H54 (cell line): ENCODE data around the gene MRPL37.
"Not testable (repeated sequence)": the region's sequence is repeated elsewhere in the genome, so short reads cannot be mapped to it uniquely, and the experiment has no call there.

Experiments used
- DNase-seq: peaks from one replicate; pipeline ENCODE4 v3.0.0; 2011; ENCODE audit warnings: low spot score, mixed read lengths; ENCODE audit not compliant: insufficient read length
- FAIRE-seq: peaks from 3 replicates; lab custom pipeline; 2011; peaks lifted over from hg19 to GRCh38; lab: Jason Lieb, UNC
- POLR2A ChIP-seq: IDR thresholded peaks from 2 replicates; pipeline ENCODE4 v1.6.1; 2011; ENCODE audit warnings: low read depth, mild to moderate bottlenecking, low read length

Gene MRPL37

DNA sequence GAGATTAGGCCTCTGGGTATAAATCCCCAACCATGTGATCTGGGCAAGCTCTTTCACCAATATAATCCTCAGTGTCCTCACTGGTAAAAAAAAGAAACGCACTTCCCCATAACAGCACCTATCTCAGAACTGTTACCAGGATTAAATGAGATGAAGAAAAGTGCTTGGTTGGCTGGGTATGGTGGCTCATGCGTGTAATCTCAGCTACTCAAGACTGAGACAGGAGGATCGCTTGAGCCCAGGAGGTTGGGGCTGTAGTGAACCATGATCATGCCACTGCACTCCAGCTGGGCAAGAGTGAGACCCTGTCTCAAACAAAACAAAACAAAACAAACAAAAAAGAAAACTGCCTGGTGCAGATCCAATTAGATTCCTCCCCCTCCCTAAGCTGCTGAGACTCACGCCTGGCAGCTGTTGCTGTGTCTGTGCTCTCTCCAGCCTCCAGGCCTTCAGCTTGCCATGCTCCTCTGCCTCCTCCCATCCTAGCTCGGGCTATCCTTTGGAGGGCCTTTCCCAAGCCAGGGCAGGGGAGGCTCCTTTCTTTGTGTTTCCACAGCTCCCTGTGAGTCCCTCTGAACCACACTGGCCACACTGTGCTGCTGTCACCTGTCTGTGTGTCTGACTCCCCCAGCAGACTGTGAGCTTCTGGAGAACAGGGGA is 19.1 kb upstream of the MRPL37 start:
- DNase-seq (no peak), FAIRE-seq (no peak)
- TF ChIP-seq POLR2A: no peak

DNA sequence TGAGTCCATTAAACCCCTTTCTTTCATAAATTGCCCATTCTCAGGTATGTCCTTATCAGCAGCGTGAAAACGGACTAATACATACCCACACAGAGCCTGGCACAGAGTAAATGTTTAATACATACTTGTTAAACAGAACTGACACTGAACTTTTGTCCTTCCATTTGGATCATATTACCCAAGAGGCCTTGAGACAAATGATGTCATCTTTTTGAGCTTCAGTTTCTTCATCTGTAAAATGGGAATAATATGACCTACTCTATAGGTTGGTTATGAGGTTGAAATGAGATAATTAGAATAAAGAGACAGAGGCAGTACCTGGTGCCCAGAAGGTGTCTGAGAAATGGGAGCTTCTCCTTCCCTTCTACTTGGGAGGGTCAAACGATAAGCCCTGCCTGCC is 13.9 kb upstream of the MRPL37 start:
- no peak for DNase-seq
- no peak for FAIRE-seq
- no peak for TF ChIP-seq POLR2A

DNA sequence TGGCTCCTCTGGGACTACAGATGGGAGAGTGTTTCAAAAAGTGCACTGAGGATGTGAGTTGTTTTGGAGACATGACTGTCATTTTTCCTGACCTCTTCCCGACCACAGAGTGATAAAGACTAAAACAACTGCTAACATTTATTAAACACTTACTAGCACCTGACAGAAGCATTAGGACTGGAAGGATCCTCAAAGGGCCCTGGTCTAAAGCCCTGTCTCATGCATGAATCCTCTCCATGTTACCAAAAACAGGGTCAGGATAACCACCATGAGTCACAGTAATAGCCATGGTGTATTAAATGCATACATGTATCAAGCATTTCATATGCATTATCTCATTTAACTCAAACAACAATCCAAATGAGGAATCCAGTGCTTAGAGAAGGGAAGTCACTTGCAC is 11.7 kb upstream of the MRPL37 start:
- TF ChIP-seq POLR2A: no peak
- FAIRE-seq (no peak), DNase-seq (no peak)

DNA sequence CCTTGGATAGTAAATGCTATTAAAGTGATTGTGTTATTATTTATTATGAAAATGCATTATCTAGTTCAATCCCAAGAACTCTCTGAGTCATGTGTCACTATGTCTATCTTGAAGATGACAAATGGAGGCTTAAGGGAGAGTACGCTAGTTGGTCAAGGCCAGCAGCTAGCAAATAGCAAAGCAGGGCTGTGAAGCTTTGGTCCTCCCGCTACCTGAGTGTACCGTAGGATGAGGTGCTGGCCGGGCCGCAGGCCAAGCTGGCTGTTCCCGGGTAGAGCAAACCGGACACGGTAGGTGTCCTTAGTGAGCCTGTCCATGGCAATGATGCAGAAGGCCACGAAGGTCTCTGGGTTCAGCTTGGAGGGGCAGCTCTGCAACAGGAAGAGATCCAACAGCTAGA is 9.4 kb upstream of the MRPL37 start:
- no peak for DNase-seq
- TF ChIP-seq POLR2A: no peak
- no peak for FAIRE-seq

DNA sequence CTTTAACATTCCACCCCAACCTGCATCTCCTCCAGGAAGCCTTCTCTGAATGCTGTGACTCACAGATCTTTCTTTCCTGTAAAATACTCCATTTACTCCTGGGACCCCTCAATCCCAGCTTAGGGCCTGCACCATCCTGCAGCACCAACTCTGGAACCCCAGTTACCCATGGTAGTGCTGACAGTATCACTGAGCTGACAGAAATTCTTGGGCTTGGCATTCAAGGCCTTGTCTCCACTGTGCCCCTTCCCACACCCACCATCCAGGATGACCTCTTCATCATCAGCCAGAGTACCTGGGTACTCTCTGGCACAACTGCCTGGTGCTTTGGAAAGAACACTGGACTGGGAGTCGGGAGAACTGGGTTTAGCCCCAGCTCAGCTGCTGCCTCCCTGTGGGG is 8.4 kb upstream of the MRPL37 start:
- DNase-seq: no peak
- no peak for FAIRE-seq
- no peak for TF ChIP-seq POLR2A

DNA sequence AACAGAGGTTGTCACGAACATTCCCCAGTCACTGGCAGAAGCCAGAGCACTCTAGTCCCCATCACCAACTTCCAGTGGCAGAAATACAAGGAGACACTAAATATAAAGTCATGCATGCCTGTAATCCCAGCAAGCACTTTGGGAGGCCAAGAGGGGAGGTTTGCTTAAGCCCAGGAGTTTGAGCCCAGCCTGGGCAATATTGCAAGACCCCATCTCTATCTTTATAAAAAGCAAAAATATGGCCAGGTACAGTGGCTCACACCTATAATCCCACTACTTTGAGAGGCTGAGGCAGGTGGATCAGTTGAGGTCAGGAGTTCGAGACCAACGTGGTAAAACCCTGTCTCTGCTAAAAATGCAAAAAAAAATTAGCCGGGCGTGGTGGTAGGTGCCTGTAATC is 6.5 kb upstream of the MRPL37 start:
- FAIRE-seq: no peak
- DNase-seq: no peak
- TF ChIP-seq POLR2A: no peak

DNA sequence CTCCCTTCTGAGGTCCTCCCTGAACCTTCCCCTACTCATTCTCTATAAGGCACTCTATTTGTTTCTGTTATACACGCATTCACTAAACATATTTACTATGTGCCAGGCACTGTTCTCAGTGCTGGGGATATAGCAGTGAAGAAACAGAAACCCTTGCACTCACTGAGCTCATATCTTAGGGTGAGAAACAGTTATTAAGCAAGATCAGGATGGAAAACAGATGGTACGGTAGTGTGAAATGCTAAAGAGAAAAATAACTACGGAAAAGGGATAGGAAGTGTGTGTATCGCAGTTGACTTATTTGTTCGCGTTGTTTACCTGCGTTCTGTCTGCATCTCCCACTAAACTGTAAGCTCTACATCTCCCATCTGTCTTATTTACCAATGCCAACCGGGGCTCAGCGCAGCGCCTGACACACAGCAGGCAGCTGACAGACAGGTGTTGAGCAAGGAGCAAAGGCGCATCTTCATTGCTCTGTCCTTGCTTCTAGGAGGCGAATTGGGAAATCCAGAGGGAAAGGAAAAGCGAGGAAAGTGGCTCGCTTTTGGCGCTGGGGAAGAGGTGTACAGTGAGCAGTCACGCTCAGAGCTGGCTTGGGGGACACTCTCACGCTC is 709 bp upstream of the MRPL37 start:
- FAIRE-seq (no peak), DNase-seq (no peak)
- TF ChIP-seq POLR2A: no peak

DNA sequence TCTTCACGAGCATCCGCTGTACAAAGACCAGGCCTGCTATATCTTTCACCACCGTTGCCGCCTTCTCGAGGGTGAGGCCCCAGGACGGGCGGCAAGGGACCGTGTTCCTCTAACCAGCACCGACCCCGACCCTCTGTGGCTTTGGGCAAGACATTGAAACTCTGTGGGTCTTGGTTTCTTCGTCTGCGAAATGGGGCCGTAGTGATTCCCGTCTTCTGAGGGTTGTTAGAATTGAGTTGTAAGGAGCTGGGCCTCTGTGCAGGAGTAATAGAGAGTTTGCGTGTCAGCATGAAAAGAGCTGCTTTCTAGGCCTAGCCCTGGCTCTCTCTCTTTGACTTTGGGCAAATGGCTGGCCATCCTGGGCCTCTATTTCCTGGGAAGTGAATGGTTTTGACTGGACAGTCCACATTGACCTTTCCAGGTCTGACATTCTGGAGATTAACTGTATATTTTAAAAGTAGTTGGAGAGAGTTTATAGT is 591 bp downstream of the MRPL37 start:
- TF ChIP-seq POLR2A: no peak
- DNase-seq: no peak
- FAIRE-seq: no peak

DNA sequence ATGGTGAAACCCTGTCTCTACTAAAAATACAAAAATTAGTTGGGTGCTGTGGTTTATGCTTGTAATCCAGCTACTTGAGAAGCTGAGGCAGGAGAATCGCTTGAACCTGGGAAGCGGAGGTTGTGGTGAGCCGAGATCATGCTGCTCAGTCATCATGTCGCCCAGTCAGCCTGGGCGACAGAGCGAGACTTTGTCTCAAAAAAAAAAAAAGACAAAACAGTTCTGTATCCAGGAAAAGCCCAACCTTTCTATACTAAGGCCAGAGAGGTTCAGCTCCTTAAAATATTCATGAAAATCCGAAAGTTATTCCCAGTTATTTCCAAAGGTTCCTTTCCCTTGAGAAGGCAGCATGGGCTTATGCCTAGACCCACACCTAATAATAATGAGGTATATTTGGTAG is 4.2 kb downstream of the MRPL37 start:
- FAIRE-seq: no peak
- DNase-seq: no peak
- TF ChIP-seq POLR2A: no peak

DNA sequence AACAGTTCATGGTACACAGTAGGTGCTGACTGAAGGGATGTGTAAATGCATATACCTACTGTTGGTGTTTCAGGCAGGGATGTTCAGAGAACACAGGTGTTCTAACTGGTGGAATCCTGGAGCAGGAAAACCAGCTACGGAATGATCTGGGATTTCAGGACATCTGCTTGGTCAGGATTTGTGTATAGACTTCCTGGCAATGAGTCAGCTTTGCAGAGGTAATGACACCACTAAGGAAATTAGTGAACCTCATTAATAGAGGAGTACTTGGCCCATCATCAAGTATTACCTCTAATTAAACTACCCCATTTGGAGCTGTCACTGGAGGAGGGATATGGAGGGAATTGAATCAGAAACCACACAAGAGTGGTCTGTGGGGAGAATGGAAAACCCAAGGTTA is 7.3 kb downstream of the MRPL37 start:
- DNase-seq: no peak
- no peak for TF ChIP-seq POLR2A
- no peak for FAIRE-seq

DNA sequence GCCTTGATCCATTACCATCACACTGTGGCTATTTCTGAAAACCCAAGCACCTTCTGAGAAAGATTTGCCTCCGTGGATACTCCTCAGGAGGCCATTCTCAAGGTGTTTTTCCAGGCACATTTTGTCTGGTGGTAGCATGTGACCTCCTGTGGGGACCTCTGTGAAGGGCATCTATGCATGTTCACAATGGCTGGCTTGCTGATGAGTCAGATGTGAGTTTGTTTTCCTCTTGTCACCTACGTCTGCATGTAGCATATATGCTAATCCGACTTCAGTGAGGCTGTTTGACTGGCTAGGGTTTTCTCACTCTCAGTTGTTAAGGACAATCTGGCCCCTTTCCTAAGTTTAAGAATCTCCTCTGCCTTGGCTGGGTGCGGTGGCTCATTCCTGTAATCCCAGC is 7.9 kb downstream of the MRPL37 start:
- FAIRE-seq, DNase-seq: not testable (repeated sequence)

DNA sequence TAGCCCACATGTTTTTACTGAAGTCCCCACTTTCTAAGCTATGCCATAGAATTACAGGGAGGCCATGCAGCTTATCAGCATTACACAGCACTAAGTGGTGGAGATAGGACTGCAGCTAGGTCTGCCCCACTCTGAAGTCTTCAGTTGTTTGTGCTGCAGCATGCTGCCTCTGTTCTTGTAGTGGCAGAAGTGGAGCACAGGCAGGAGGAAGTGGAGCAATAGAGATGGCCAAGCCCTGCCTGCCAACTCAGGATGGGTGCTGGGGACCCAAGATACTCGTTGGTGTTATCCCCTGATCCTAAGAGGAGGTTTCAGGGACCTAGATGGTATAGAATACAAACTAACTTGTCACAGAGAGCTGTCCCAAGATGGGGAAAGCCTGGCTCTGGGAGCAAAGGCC is 12.9 kb downstream of the MRPL37 start:
- FAIRE-seq: no peak
- DNase-seq: no peak
- no peak for TF ChIP-seq POLR2A

DNA sequence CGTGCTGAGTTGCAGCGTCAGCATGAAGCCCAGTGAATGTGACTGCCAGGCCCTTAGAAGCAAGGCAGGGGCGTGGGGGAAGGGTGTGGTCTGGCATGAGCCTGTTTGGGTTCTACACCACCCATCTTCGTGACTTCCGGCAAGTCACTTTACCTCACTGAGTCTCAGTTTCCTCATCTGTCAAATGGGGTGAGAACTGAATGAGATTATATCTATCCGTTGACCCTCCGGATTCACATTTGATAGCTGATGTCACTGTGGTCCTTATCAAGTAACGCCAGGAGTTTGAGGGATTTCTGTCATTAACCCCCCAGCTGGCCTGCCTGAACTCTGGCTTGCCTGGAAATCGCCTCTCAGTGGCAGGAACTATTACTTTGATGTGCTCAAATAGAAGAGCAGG is 15.6 kb downstream of the MRPL37 start:
- DNase-seq (no peak), FAIRE-seq (no peak)
- TF ChIP-seq POLR2A: no peak

DNA sequence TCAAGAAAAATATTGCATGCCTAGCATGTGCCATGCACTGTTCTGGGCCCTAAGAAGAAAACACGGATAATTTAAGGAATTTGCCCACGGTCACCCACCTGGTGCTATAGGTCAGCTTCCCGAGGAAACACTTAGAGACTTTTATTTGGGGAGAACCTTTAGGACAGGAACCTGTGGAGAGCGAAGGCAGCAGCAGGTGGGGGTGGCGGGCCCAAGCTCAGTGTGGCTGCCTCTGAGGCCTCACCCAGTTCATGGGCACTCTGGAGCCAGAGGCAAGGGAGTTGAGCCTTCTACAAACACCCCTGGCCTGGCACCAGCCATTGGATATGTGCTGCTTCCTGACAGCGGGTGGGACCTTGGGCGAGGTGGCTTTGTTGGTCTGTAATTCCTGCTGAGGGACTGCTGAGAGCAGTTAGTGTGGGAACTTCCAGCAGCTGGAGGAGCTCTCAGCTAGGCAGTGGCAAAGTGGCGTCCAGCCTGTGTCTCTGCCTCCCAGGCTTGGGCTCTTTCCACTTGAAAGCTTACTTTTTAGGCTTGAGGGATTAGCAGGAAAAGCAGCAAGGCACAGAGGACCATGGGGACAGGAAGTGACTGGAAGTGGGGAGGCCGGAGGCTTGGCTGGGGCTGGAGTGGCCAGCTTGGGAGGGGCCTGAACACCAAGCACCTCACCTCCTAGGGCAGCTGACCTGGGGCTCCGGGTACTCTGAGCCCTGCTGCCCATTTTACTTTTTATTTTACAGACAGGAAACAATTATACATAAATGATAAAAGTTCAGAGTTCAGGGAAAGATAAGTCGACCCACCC is 19.1 kb downstream of the MRPL37 start:
- FAIRE-seq (no peak), DNase-seq (no peak)
- no peak for TF ChIP-seq POLR2A

DNA sequence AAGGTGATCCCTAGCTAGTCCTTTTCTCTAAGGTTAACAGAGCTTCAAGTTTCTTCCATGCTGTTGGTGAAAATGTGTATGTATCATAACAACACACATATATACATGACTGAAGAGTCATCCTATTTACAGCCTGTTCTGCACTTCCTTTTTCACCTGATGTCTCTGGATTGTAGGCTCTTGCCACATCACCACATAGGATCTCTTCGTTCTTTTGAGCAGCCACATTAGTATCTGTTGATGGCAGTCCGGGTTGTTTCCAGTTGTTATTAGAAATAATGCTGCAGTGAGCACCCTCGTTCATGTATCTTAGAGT is 19.7 kb downstream of the MRPL37 start:
- DNase-seq (no peak), FAIRE-seq (no peak)
- TF ChIP-seq POLR2A: no peak
